Activated CD4-positive, CD25-positive, alpha-beta regulatory T cell treated with anti-CD3 and anti-CD28 coated beads, Interleukin-2, amount 50 U/mL, for 16 hours (primary cell): Measurements from ENCODE around the gene CTTN.

Experiments
- DNase-seq: peaks from one replicate; pipeline ENCODE4 v3.0.0-alpha.2; 2020; ENCODE audit warnings: low read depth, low spot score

The CTTN gene

DNA sequence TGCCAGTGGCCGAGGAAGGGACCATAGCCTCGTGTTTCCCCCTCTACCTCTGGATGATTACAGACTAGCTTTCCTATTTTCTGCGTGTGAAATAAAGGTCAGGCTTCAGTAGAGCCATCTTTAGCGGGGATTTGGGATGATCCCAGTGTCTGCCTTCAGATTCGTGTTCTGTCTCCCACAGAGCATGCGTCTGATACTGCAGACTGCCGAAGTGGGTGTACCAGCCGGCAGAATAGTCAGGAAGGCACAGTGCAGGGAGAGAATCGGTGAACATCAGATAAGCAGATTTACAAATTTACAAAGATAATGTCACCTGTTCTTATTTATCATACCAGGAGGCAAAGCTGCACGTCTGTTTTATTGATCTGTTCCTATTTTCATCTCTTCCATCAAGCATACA is 11.1 kb downstream of the CTTN start:
- DNase-seq, result no peak

DNA sequence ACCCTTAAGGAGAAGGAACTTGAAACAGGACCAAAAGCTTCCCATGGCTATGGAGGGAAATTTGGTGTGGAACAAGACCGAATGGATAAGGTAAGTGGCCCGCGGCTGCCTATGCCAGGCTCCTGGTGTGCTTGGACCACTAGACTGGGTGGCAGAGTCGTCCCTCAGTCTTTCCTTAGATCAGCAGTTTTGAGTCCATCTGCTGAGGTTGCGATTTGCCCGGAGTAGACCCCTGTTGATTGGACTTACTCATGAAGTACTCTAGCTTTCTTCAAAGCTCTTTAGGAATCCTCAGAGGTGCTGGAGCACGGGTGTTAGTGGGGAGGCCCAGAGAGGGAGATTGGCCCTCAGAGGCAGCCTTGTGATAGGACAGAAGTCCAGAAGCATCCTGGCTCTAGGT is 11.5 kb downstream of the CTTN start:
- DNase-seq, result no peak

DNA sequence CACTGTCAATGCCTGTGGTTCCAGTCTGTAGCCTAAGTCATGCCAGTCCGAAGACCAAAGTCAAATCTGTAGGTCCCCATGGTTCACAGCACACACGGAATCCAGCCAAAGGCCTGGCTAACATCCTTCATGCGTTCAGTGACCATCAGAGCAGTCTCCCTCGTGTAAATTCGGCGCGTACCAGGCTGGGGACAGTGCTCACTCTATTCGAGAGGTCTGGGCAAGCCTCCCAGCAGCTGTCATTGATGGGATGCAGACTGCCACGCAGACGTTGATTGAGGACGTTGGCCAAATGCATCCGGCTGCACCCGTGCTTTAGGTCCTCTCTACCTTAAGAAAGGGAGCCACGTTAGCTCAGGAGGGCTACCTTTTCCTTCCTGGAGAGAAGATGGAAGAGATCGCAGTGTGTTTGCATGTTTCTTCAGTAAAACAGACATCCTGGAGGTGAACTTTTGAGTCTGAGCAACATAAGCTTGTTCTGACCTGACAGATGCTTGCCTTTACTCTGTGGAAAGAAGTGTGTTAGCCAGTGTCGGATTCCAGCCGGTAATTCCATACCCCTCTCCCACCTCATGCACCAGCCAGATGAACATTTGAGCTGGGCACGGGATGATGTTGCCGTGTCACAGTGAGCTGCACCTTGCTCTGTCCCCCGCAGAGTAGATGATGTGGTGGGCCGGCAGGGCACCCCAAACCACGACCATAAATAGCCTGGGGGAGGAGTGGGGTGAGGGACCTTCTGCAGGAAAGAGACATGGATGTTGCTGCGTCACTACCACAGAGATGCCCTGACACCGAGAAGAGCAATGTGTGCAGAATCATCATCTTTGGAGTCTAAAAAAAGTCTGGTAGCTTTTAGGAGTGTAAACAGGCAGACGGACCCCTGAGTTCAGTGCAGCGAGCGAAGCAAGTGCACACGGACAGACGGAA is 12.2 kb downstream of the CTTN start:
- no peak for DNase-seq

DNA sequence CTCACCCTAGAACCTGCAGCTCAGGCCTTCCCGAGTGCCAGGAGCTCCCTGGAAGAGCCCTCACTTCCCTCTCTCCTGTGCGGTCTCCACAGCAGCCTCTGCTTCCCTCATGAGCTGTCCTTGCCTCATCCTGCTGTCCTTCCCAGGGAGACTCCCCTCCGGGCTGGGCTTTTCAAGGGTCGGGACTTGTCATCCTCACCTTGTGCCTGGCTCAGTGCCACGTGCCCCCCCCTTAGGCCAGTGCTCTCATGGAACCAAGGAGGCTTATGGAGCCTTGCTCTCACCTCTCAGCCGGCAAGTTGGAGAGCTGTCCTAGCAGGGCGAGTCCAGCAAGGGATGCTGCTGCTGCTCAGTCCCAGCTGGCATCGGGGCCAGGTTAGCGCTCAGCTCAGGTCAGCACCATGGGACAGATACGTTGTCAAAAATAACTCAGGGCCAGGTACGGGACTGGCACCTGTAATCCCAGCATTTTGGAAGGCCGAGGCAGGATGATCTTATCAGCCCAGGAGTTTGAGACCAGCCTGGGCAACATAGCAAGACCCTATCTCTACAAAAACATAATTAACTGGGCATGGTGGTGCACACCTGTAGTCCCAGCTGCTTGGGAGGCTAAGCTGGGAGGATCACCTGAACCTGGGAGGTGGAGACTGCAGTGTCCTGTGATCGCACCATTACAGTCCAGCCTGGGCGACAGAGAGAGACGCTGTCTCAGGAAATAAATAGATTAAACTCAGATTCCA is 13.6 kb downstream of the CTTN start:
- no peak for DNase-seq

DNA sequence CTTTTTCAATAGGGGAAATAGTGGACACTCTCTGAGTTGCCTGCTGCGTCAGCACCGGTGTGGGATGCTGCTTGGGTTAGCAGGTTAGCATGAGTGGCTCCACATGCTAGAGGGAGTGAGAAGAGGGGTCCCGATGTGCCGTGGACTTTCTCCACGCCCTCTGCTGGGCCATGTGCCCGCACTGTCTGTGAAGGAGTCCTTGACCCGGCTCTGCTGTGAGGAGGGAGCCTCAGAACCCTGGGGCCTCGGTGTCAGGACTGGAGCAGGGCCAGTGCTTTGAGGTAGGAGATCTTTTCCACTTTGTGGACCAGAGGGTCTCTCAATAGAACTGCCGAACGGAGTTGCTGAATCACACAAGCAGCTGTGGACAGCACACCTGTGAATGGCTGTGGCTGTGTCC is 14.8 kb downstream of the CTTN start:
- no peak for DNase-seq

DNA sequence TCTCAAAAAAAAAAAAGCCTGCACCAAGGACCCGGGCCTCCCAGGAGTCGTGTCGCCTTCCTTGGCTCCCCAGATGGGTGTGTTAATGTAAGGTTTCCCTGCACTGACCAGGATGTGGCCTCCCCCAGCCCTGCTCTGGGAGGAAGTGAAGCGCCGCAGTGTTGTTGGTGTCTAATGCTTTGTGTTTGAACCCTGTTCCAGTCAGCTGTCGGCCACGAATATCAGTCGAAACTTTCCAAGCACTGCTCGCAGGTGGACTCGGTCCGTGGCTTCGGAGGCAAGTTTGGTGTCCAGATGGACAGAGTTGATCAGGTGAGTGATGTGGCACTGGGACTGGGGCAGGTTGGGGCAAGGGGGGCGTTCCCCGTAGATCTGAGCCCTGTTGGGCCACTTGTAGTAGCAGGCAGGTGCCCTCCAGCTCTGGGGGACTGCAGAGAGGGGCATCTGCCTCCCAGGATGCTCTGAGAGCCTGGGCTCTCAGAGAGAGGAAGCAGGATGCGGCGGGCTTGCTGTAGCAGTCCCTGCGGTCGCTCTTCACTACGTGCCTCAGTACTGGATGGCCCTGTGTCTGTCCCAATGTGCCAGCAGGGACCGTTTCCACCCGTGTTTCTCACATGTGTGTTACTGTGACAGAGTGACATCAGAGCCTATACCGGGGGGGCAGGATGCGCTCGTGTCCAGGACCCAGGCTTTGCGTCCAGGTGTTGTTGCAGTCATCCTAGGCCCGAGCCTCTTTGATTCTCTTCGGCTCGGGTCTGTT is 16.2 kb downstream of the CTTN start:
- no peak for DNase-seq

DNA sequence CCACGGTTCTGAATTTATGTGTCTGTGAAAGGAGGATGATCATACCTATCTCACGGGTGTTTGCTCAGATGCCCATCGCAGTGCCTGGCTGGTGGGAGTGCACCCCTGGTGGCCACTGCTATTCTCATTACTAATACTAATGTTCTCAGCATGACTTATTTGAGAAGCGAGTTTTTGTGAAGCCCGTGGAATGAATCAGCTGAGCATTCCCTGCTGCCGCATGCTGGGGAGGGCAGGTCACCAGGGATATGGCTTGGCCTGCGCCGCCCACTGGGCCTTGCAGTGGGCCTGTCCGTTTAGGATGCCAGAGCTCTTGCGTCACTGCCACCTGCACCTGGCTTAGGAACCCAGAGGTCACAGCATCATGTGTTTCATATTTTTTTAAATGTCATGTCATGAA is 16.9 kb downstream of the CTTN start:
- DNase-seq, result no peak

DNA sequence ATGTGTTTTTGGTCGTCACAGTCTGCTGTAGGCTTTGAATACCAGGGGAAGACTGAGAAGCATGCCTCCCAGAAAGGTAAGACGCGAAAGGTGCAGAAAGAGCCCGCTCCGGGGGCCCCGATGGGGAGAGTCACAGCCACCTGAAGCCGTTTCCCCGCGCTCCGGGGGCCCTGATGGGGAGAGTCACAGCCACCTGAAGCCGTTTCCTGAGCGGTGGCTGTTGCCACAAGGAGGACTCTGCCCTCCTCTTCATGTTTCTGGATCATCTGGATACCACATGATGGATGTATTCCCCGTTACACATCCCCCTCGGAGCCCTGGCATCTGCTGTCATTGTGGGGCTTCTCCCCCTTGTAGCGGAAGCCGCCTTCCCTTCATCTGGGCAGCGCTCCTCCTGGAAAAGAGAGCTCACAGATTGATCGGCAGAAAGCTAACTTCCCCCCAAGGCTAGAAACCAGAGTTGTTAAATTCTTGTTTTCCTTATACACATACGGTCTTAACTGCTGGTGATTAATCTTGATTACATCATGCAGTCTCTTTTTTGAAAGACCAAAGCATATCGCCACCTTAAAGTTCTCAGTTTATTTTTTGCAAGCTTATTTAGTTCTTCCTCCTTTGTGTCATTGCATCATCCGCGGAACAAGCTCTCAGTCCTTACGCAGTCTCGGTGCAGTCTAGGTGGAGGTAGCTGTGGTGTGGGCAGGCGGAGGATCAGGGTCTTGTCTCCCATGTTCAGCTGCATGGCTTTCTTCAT is 17.5 kb downstream of the CTTN start:
- DNase-seq, result no peak

DNA sequence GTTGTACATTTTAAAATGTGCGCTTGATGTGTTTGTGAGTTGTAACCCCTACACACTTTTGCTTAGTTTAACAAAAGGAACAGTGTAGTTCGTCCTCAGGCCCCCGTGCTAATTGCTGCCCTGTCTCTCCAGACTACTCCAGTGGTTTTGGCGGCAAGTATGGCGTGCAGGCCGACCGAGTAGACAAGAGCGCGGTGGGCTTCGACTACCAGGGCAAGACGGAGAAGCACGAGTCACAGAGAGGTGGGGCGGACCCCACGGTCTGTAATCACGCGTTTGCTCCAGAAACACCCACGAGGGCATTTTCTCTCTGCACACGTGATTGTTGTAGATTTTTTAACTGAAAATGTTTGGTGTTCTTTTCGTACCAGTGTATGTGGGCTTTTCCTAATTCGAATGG is 18.6 kb downstream of the CTTN start:
- no peak for DNase-seq

DNA sequence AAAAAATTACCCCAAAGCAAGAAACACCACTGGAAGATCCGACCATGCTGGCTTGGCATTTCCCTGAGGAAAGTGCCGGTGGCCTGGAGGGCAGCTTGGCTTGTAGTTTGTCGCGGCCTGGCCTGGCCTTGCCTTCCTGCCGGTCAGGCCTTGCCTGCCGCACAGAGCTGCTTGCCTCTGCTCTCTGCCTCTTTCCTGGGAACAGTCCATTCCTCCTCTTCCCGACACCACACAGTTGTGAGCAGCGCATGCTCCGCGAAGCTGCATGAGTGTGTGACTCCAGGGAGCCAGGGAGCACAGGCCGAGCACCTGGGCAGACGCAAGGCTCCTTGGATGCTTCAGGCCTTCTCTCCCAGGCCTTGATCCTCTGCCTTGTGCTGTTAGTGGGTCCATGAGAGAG is 19.8 kb downstream of the CTTN start:
- DNase-seq, result no peak

DNA sequence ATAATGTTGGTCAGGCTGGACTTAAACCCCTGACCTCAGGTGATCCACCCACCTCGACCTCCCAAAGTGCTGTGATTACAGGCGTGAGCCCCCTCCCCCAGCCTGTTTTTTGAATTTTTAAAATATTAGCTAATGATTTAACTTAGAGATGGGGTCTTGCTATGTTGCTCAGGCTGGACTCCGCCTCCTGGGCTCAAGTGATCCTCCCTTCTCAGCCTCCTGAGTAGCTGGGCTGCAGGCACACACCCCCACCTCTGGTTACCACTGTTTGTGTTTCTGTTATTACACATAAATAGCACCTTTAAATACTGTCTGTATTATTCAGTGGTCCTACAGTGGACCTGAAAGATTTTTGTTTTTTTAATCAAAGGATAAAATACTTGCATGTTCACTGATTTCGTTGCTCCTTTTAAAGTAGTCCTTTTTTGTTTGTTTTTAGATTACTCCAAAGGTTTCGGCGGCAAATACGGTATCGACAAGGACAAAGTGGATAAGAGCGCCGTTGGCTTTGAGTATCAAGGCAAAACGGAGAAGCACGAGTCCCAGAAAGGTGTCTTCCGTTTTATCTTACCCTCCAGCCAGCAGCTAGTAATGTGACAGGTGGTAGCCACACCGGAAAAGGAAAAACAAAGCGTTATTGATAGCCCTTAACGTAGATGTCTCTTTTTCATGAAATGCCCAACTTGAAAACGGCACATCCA is 21.1 kb downstream of the CTTN start:
- DNase-seq, result no peak

DNA sequence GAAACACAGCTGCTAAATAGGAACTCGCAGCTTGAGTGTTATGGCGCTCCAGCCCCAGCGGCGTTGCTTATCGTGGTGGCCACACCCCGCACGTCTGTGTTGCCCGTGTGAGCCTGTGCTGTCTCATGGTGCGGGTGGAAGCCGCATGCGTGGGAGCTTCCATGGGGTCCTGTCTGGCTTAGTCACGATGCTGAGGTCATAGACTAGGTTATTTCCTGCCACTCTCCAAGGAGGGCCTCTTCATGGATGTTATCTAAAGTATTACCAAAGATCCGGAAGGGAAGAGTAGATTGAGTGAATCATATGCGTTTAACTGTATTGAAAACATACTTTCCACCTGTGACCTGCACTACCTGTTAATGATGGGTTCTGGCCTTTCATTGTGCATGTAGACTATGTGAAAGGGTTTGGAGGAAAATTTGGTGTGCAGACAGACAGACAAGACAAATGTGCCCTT is 21.7 kb downstream of the CTTN start:
- DNase-seq, result no peak

DNA sequence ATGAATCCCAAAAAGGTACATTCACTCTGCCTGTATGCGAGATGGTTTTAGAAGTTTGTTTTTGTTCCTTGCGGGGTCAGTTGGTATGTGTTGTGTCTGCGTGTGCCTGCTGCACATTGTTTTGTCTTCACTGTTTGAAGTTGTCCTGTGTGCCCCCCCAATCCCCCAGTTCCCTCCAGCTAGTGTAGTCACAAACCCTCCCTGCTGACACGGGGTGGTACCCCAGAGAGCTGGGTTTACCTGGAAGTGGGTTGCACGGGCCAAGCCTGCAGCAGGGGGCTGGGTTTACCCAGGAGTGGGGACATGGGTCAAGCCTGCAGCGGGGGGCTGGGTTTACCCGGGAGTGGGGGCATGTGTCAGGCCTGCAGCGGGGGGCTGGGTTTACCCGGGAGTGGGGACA is 22.2 kb downstream of the CTTN start:
- DNase-seq, result no peak

DNA sequence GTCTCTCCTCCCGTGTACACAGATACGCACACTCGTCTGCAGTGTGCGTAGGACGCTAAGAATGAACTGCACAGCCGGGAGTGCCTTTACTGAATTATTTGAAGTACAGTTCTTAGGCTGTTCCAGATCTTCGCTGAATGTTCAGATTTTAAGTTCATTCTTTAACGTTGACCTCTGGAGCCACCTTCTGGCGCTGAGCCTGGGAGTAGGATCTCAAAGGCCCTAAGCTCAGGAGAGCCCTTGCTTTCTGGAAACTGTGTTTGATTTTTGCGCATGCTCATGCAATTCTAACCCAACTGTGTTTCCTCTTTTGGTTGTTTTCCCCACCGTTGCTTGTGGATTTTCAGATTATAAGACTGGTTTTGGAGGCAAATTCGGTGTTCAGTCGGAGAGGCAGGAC is 22.8 kb downstream of the CTTN start:
- no peak for DNase-seq

DNA sequence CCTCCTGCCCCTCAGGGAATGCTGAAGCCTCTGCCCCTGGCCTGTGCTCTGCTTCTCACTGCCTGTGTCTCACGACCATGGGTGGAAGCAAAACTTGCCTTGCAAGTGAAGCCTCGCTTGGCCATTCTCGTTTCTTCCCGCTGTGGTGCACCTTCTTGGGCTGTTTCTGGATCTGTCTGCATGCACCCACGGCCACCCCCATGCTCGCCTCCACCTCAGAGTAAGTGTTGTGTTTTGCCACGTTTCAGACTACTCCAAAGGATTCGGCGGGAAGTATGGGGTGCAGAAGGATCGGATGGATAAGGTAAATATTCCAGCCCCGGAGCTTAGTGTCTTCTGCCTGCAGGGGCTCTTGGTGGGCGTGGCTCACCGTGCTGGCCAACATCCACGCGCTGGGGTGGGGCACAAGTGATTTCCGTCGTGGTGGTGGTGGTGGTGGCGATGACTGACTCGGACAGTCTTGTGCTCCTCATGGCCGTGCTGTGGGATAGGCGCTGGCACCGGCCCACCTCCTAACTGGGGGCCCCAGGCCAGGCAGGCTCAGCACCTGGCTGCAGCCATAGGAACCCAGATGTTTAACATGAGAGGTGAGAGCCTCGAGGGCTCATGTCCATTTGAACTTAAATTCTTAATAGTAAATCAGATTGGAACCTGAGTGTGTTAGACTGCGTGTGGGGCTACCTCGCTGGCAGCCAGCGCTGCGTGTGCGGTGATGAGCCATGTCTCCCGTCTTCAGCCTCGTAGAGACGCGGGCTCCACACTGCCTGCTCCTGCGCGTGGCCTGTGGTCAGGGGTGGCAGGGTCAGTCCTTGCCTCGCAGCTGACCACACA is 24.6 kb downstream of the CTTN start:
- no peak for DNase-seq

DNA sequence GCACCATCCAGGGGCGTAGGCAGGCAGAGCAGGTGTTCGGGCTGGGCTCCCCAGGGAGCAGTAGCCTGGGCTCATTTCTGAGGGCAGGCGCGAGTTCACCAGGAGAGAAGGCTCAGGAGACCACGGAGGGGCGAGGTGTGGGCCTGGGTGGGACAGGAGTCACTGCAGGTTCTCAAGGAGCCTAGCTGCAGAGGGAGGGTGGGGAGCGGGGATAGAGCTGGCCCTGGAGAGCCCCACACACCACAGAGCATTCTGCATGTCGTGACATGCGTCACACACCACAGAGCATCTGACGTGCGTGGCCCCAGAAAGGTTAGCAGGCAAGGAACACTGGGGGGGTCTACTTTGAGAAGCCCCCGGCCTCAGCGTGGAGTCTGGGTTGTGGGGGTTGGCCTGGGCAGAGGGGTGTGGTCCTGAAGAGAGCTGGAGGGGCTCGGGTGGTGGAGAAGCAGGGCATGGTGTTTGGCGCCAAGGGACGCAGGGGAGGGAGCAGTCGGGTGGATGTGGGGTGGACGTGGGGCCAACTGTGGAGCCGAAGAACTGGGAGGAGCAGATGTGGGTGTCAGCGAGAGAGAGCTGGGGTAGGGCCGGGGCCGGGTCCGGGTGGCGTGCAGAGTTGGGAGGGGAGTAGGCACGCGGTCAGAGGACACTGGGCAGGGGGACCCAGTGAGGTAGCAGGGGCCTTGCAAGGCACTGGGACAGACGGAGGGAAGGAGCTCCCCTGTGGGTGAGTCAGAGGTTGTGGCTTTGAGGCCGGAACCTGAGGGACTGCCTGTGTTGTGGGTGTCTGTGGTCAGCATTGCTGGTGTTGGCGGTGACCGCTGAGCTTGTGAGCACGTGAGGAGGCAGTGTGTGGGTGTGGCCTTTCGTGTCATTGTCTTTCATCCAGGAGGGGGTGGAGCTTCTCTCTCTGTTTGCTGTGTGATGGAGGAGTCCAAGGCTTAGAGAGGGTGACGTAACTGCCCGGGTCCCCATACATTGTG is 25.5 kb downstream of the CTTN start:
- no peak for DNase-seq

DNA sequence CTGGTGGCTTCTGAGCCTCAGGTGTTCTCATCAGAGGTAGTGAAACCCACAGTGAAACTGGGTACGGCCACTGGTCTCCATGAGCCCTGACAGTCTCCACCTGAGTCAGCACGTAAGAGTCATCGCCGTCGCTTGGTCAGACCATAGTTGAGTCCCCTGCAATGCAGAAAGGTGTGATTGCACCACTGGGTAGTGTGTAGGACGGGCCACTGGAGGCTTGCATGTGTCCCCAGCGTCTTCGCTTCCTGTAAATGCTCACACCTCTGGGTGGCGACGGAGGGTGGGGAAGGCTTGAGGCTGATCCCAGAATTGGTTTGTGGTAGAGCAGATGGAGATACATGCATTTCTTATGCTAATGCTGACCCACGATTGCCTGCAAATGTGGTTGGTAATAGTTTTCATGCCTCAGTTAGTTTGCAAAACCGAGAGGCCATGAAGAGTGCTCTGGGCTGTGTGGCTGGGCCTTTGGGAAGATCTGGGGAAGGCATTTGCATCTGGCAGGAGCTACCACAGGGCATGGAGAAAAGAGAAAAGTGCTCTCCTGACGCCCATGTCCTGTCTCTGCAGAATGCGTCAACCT is 26.5 kb downstream of the CTTN start:
- no peak for DNase-seq

DNA sequence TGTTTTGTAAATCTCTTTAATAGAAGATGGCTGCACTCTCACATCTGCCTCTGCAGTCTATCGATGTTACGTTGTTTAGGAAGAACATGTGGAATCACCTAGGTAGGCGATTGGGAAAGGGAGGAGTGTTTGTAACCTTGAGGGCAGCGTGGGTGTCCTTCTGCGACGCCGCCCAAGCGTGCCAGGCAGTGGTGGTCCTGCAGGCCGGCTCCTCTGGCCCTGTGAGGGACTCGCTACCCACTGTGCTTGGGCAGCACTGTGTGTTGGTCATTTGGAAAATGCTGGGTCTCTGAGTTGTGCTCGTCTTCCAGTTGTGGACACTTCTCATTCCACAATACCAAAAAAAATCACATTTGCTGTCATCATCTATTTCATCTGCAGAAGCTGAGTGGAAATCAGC is 29.1 kb downstream of the CTTN start:
- no peak for DNase-seq
